ENCODE measurements around the gene CTNNA3.

Gene CTNNA3

GRCh38 chr10:66813122-66813521 is 882.9 kb downstream of the CTNNA3 start:
- DNase-seq (ENCODE audit: low read depth in 2 of 2): no peak

- no peak for DNase-seq (ENCODE audit: low read depth in 2 of 2)
Observed at GRCh38 chr10:66811211-66811610, 884.8 kb downstream of the CTNNA3 start.

GRCh38 chr10:66809402-66809801 is 886.6 kb downstream of the CTNNA3 start:
- DNase-seq (ENCODE audit: low read depth in 2 of 2): no peak

GRCh38 chr10:66805612-66806011 is 890.4 kb downstream of the CTNNA3 start:
- no peak for DNase-seq (ENCODE audit: low read depth in 2 of 2)

GRCh38 chr10:66804962-66805361 is 891.0 kb downstream of the CTNNA3 start:
- no peak for DNase-seq (ENCODE audit: low read depth in 2 of 2)

- no peak for DNase-seq (ENCODE audit: low read depth in 2 of 2)
Observed at GRCh38 chr10:66803174-66803573, 892.8 kb downstream of the CTNNA3 start.

- DNase-seq (ENCODE audit: low read depth in 2 of 2): no peak
Observed at GRCh38 chr10:66799474-66799873, 896.5 kb downstream of the CTNNA3 start.

GRCh38 chr10:66795866-66796265 is 900.1 kb downstream of the CTNNA3 start:
- no peak for DNase-seq (ENCODE audit: low read depth in 2 of 2)

- no peak for DNase-seq (ENCODE audit: low read depth in 2 of 2)
Observed at GRCh38 chr10:66792441-66792840, 903.6 kb downstream of the CTNNA3 start.

GRCh38 chr10:66788178-66788987 is 907.6 kb downstream of the CTNNA3 start:
- DNase-seq (ENCODE audit: low read depth in 2 of 2): no peak

GRCh38 chr10:66786709-66787108 is 909.3 kb downstream of the CTNNA3 start:
- no peak for DNase-seq (ENCODE audit: low read depth in 2 of 2)

GRCh38 chr10:66784770-66785169 is 911.2 kb downstream of the CTNNA3 start:
- DNase-seq (ENCODE audit: low read depth in 2 of 2): no peak

GRCh38 chr10:66783316-66783715 is 912.7 kb downstream of the CTNNA3 start:
- DNase-seq (ENCODE audit: low read depth in 2 of 2): no peak

GRCh38 chr10:66782776-66783175 is 913.2 kb downstream of the CTNNA3 start:
- DNase-seq (ENCODE audit: low read depth in 2 of 2): no peak

- DNase-seq (ENCODE audit: low read depth in 2 of 2): no peak
Observed at GRCh38 chr10:66782144-66782543, 913.9 kb downstream of the CTNNA3 start.

- no peak for DNase-seq (ENCODE audit: low read depth in 2 of 2)
Observed at GRCh38 chr10:66780796-66781195, 915.2 kb downstream of the CTNNA3 start.

- no peak for DNase-seq (ENCODE audit: low read depth in 2 of 2)
Observed at GRCh38 chr10:66778351-66778750, 917.6 kb downstream of the CTNNA3 start.

GRCh38 chr10:66777665-66778064 is 918.3 kb downstream of the CTNNA3 start:
- no peak for DNase-seq (ENCODE audit: low read depth in 2 of 2)

- DNase-seq (ENCODE audit: low read depth in 2 of 2): no peak
Observed at GRCh38 chr10:66773472-66773817, 922.5 kb downstream of the CTNNA3 start.

GRCh38 chr10:66772548-66773471 is 923.2 kb downstream of the CTNNA3 start:
- DNase-seq (ENCODE audit: low read depth in 2 of 2): no peak

- no peak for DNase-seq (ENCODE audit: low read depth in 2 of 2)
Observed at GRCh38 chr10:66767707-66768106, 928.3 kb downstream of the CTNNA3 start.

- DNase-seq (ENCODE audit: low read depth in 2 of 2): no peak
Observed at GRCh38 chr10:66762218-66762729, 933.7 kb downstream of the CTNNA3 start.

- no peak for DNase-seq (ENCODE audit: low read depth in 2 of 2)
Observed at GRCh38 chr10:66760941-66761340, 935.1 kb downstream of the CTNNA3 start.

Data from stimulated activated CD8-positive, alpha-beta memory T cell treated with anti-CD3 and anti-CD28 coated beads, Interleukin-7, amount 100 ng/mL, for 1 hour (primary cell).